Measurements from ENCODE around the gene TXNRD1.

- no peak for TF ChIP-seq CTCF (IDR thresholded peaks at IDR 0.05; ENCODE audit: low read depth, low read length, missing input control)
- TF ChIP-seq GABPA (IDR thresholded peaks at IDR 0.05 in 1 of 2, conservative IDR thresholded peaks at IDR 0.05 in 1 of 2): no peak
- TF ChIP-seq ATF3 (IDR thresholded peaks at IDR 0.05): no peak
- no peak for TF ChIP-seq TAF1 (conservative IDR thresholded peaks at IDR 0.05)
These were observed 28.0 kb upstream of the TXNRD1 start for GRCh38 chr12:104187446-104188155.
